HepG2 (cell line): ENCODE results near the gene AGMO. TPM values are rescaled to one million over a fixed set of nuclear protein-coding genes. Genes with fewer than 3 reads are reported as not detected.

Source experiments
- ATAC-seq: fragments of 200-7000 bp; cut with Tn5 transposase; 3 replicates; pipeline ENCODE4 v1.9.1; 2020; ENCODE audit warnings: mild to moderate bottlenecking, moderate library complexity
- BruUV-seq: library from RNA; stranded (reverse); fragments of 400-500 nt; replicated peaks from 2 replicates; lab custom pipeline; 2021; lab: Mats Ljungman, UMichigan
- CTCF ChIA-PET: fragments of 300-600 bp; formaldehyde crosslinking; extraction: SDS; loops from one replicate; lab custom pipeline; 2021; ENCODE audit warnings: low total read pairs, inconsistent platforms, low intra/inter-chr PET ratio; lab: Yijun Ruan, JAX
- POLR2A ChIA-PET: fragments of 350-600 bp; sonication (Branson Sonifier 250); formaldehyde crosslinking; loops from one replicate; lab custom pipeline; 2020; ENCODE audit warnings: antibody characterized with exemption, inconsistent platforms; lab: Yijun Ruan, JAX
- DNase-seq: peaks from one replicate; pipeline ENCODE4 v3.0.0-alpha.2; 2015; ENCODE audit warnings: low spot score
- FAIRE-seq: peaks from 3 replicates; lab custom pipeline; 2011; peaks lifted over from hg19 to GRCh38; lab: Jason Lieb, UNC
- H2AFZ ChIP-seq: one replicate; pipeline ENCODE4 v1.6.1; 2011; ENCODE audit warnings: low read length, inconsistent platforms
- H3K27ac ChIP-seq: fragments of 300-600 bp; 3 replicates; pipeline ENCODE4 v1.8.0; 2011; ENCODE audit warnings: mixed run types, mild to moderate bottlenecking, mixed read lengths, low read length, inconsistent platforms; ENCODE audit not compliant: insufficient read depth; ENCODE audit errors: extremely low read length
- H3K27me3 ChIP-seq, 2 experiments: fragments of 200-600 bp in 1 of 2; 2 replicates in 1 of 2; 3 replicates in 1 of 2; pipeline versions ENCODE4 v1.6.0 to v1.8.0; 2011; ENCODE audit warnings: low read length in 2 of 2, mild to moderate bottlenecking in 2 of 2, moderate library complexity in 2 of 2, inconsistent platforms in 1 of 2; ENCODE audit not compliant: insufficient read depth in 2 of 2, control insufficient read depth in 1 of 2
- H3K36me3 ChIP-seq, 2 experiments: fragments of 200-600 bp in 1 of 2; replicated peaks in 1 of 2; 2 replicates in 1 of 2; 3 replicates in 1 of 2; pipeline versions ENCODE4 v1.5.1 to v1.8.0; 2011; ENCODE audit warnings: low read length in 2 of 2, inconsistent platforms in 1 of 2; ENCODE audit not compliant: insufficient read depth in 2 of 2, control insufficient read depth in 1 of 2
- H3K4me1 ChIP-seq: 2 replicates; pipeline ENCODE4 v1.5.1; 2012; ENCODE audit warnings: low read length, inconsistent platforms; ENCODE audit not compliant: insufficient read depth
- H3K4me2 ChIP-seq: 2 replicates; pipeline ENCODE4 v1.6.0; 2011; ENCODE audit warnings: low read depth, low read length, inconsistent platforms
- H3K4me3 ChIP-seq, 3 experiments: fragments of 200-600 bp in 1 of 3; sonication (generic), shearing (Covaris generic) in 1 of 3; replicated peaks in 1 of 3; 2 replicates each; pipeline ENCODE4 v1.5.1; 2011 to 2016; ENCODE audit warnings: low read length in 3 of 3, inconsistent platforms in 2 of 3, low read depth in 2 of 3, mild to moderate bottlenecking in 2 of 3, control low read depth in 1 of 3, mixed read lengths in 1 of 3; ENCODE audit not compliant: insufficient read depth in 1 of 3
- H3K79me2 ChIP-seq: one replicate; pipeline ENCODE4 v1.6.1; 2011; ENCODE audit warnings: low read length, inconsistent platforms; ENCODE audit not compliant: insufficient read depth
- H3K9ac ChIP-seq: 2 replicates; pipeline ENCODE4 v1.6.0; 2011; ENCODE audit warnings: mild to moderate bottlenecking, low read depth, low read length, inconsistent platforms; ENCODE audit not compliant: insufficient read depth
- H3K9me3 ChIP-seq: 2 replicates; pipeline ENCODE4 v1.5.1; 2012; ENCODE audit warnings: mild to moderate bottlenecking, low read length
- H4K20me1 ChIP-seq: 2 replicates; pipeline ENCODE4 v1.6.0; 2011; ENCODE audit warnings: inconsistent platforms, mild to moderate bottlenecking, low read length, moderate library complexity; ENCODE audit not compliant: insufficient read depth
- GTF3A ChIP-seq: sonication (generic); formaldehyde crosslinking; conservative IDR thresholded peaks from 2 replicates; pipeline ENCODE4 v1.4.0; 2020; ENCODE audit warnings: mild to moderate bottlenecking, missing genetic modification reagents
- NR2C2 ChIP-seq: sonication (generic); formaldehyde crosslinking; IDR thresholded peaks from 2 replicates; pipeline ENCODE4 v1.4.0; 2020; ENCODE audit warnings: missing genetic modification reagents, mild to moderate bottlenecking, moderate library complexity, borderline replicate concordance
- PREB ChIP-seq: sonication (generic); formaldehyde crosslinking; IDR thresholded peaks from 2 replicates; pipeline ENCODE4 v1.4.0; 2020; ENCODE audit warnings: missing genetic modification reagents
- SALL2 ChIP-seq: sonication (generic); formaldehyde crosslinking; IDR thresholded peaks from 2 replicates; pipeline ENCODE4 v1.8.1; 2023; ENCODE audit warnings: mild to moderate bottlenecking, missing genetic modification reagents, inconsistent platforms
- SP1 ChIP-seq, 2 experiments: fragments of 450-650 bp in 1 of 2; sonication (generic) in 1 of 2; formaldehyde crosslinking in 1 of 2; IDR thresholded peaks; 2 replicates each; pipeline versions ENCODE4 v1.4.0 to v1.6.1; 2016 to 2020; ENCODE audit warnings: missing genetic modification reagents in 1 of 2
- ZBTB40 ChIP-seq, 2 experiments: fragments of 450-650 bp in 1 of 2; sonication (generic) in 1 of 2; formaldehyde crosslinking in 1 of 2; IDR thresholded peaks; 2 replicates each; pipeline versions ENCODE4 v1.6.1 to v1.8.0; 2016 to 2022; ENCODE audit warnings: antibody characterized with exemption in 1 of 2, mild to moderate bottlenecking in 1 of 2, missing genetic modification reagents in 1 of 2
- ZNF335 ChIP-seq: sonication (generic); formaldehyde crosslinking; IDR thresholded peaks from 2 replicates; pipeline ENCODE4 v1.4.0; 2020; ENCODE audit warnings: missing genetic modification reagents
- ZNF501 ChIP-seq: sonication (generic); formaldehyde crosslinking; IDR thresholded peaks from 2 replicates; pipeline ENCODE4 v1.5.1; 2020; ENCODE audit warnings: mild to moderate bottlenecking, moderate library complexity, missing genetic modification reagents
- WGBS: methylation state at CpG from one replicate; pipeline ENCODE4 v1.1.6; 2017; ENCODE audit warnings: low lambda C conversion rate; 5-methylcytosine and 5-hydroxymethylcytosine counted together
- in situ Hi-C: cut with HindIII; loops from 2 replicates; pipeline ENCODE4 v1.10.0; 2017; ENCODE audit warnings: low pct_unique_long_range_greater_than_20kb; ENCODE audit not compliant: extremely low pct_ligation_motif_present
- intact Hi-C: fragments of 100-400 bp; cut with micrococcal nuclease; formaldehyde crosslinking; loops from one replicate; pipeline ENCODE4 v1.10.0; 2022; ENCODE audit not compliant: unreplicated experiment
- polyA plus RNA-seq, 8 experiments: library from polyadenylated mRNA; depleted of rRNA in 3 of 8; stranded (reverse) in 7 of 8; unstranded in 1 of 8; fragments of >200 nt; fragmentation: Illumina TruSeq in 4 of 8; extraction: Trizol in 4 of 8; gene quantifications; 2 replicates each; pipeline versions ENCODE4 v1.2.1 to v1.2.3, GENCODE V29; 2011 to 2016; ENCODE audit warnings: low read depth in 4 of 8, missing spikeins in 1 of 8, mixed read lengths in 1 of 8; ENCODE audit not compliant: insufficient read depth in 1 of 8
- total RNA-seq, 5 experiments: library from RNA; depleted of rRNA; stranded (reverse); fragments of >200 nt; fragmentation: Illumina TruSeq; extraction: Trizol; gene quantifications; 2 replicates each; pipeline ENCODE4 v1.2.3, GENCODE V29; 2016; ENCODE audit warnings: low read depth in 1 of 5

The AGMO gene
- total and polyA plus RNA-seq, 2 of the 13 experiments (the other 11 are each of a cell fraction or from before 2014, with no cell fraction given), result 0.22 to 0.50 TPM

GRCh38 chr7:15567036-15567435 lies 5.2 kb upstream of the AGMO start:
- TF ChIP-seq PREB (CRISPR knock-in tag), result no peak
- TF ChIP-seq ZBTB40 (IDR thresholded peaks at IDR 0.05), result no peak
- TF ChIP-seq ZBTB40 (CRISPR knock-in tag; IDR thresholded peaks at IDR 0.05), result no peak
- no peak for TF ChIP-seq GTF3A (CRISPR knock-in tag)
- TF ChIP-seq SP1 (IDR thresholded peaks at IDR 0.05), result no peak
- TF ChIP-seq SP1 (CRISPR knock-in tag; IDR thresholded peaks at IDR 0.05), result no peak
- TF ChIP-seq NR2C2, result no peak
- TF ChIP-seq ZNF335 (CRISPR knock-in tag), result no peak
- TF ChIP-seq ZNF501 (CRISPR knock-in tag), result no peak
- no peak for TF ChIP-seq SALL2
- ATAC-seq, result no peak
- in situ Hi-C loops (no loop called here), intact Hi-C loops (loop anchor here (10.0 kb wide), 1 partner anchor 58 kb away; no protein-coding TSS in a partner anchor)
- POLR2A ChIA-PET, result no interaction called here
- H3K4me2 ChIP-seq, result no peak overlapping the region
- no peak for FAIRE-seq
- H3K9ac ChIP-seq, result no peak overlapping the region
- BruUV-seq, result no TSS peak
- H3K27me3 ChIP-seq, result no peaks in the 10 kb centered on the region
- H3K27ac ChIP-seq, result no peak overlapping the region
- H3K79me2 ChIP-seq, result no peaks in the 10 kb centered on the region
- H2AFZ ChIP-seq, result no peak overlapping the region
- CTCF ChIA-PET, result no interaction called here
- no peak for DNase-seq
- WGBS, result 74% methylated on average over 2 of the region's 3 CpGs
- no peak overlapping the region for H3K4me3 ChIP-seq
- H4K20me1 ChIP-seq, result no peaks in the 10 kb centered on the region
- no peaks in the 10 kb centered on the region for H3K4me1 ChIP-seq
- H3K9me3 ChIP-seq, result peaks cover 62% of the 10 kb centered on the region
- H3K36me3 ChIP-seq, result no peaks in the 10 kb centered on the region
